HFFc6 (cell line): ENCODE data around the gene RPA4. TPM values are rescaled to one million over a fixed set of nuclear protein-coding genes. Genes with fewer than 3 reads are reported as not detected.
"Not testable (repeated sequence)": the region's sequence is repeated elsewhere in the genome, so short reads cannot be mapped to it uniquely, and the experiment has no call there.

ENCODE experiments used
- DNase-seq: peaks from one replicate; pipeline ENCODE4 v3.0.0-alpha.2; 2018
- H3K27ac Mint-ChIP-seq: 2 replicates; pipeline ENCODE4 v1.8.0; 2020; ENCODE audit warnings: mild to moderate bottlenecking, mixed read lengths
- H3K27me3 Mint-ChIP-seq: 2 replicates; pipeline ENCODE4 v1.8.0; 2021; ENCODE audit warnings: mild to moderate bottlenecking, moderate library complexity, mixed read lengths; ENCODE audit not compliant: insufficient read depth
- H3K36me3 Mint-ChIP-seq: 2 replicates; pipeline ENCODE4 v1.8.0; 2021; ENCODE audit warnings: low read depth, mixed read lengths
- H3K4me1 Mint-ChIP-seq: 2 replicates; pipeline ENCODE4 v1.8.0; 2020; ENCODE audit warnings: low read depth, mixed read lengths
- H3K4me3 Mint-ChIP-seq: 2 replicates; pipeline ENCODE4 v1.8.0; 2020; ENCODE audit warnings: mild to moderate bottlenecking, moderate library complexity, mixed read lengths
- H3K9me3 Mint-ChIP-seq: 2 replicates; pipeline ENCODE4 v1.8.0; 2020; ENCODE audit warnings: mild to moderate bottlenecking, mixed read lengths
- CTCF ChIP-seq: fragments of 200-600 bp; sonication (generic); IDR thresholded peaks from 2 replicates; pipeline ENCODE4 v1.5.0; 2021; ENCODE audit warnings: antibody characterized with exemption, mild to moderate bottlenecking
- total RNA-seq, 6 experiments: library from RNA; stranded (reverse); fragmentation: NEBNext Ultra II Directional; extraction: Animal tissue kit (Norgen Biotek cat#: 25700); gene quantifications; 2 replicates in 1 of 6; 3 replicates in 5 of 6; pipeline ENCODE4 v1.2.3, GENCODE V29; 2021

Gene RPA4
- total RNA-seq, 6 experiments from 2014 or later = 0.13 to 0.43 (median 0.17) TPM; not detected in 1

- H3K36me3 Mint-ChIP-seq = no peaks in the 10 kb centered on the region
- peaks cover 13% of the 10 kb centered on the region for H3K4me1 Mint-ChIP-seq
- no peak for DNase-seq
- no peak for TF ChIP-seq CTCF
- H3K9me3 Mint-ChIP-seq = no peaks in the 10 kb centered on the region
- H3K27me3 Mint-ChIP-seq = no peaks in the 10 kb centered on the region; the same call in 1 of the 2 replicates
- H3K4me3 Mint-ChIP-seq = no peak overlapping the region
- H3K27ac Mint-ChIP-seq = no peak overlapping the region
Measured at GRCh38 chrX:96841325-96841724, 42.4 kb upstream of the RPA4 start.

DNA sequence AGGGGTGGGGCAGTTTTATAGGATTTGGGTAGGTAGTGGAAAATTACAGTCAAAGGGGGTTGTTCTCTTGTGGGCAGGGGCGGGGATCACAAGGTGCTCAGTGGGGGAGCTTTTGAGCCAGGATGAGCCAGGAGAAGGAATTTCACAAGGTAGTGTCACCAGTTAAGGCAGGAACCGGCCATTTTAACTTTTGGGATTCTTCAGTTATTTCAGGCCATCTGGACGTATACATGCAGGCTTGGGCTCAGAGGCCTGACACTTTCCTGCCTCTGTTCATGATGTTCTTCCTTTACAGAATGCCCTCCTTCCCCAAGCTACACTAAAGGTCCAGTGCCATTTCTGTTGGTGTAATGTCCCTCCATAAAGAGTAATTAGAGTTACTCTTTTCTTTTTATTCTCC lies 41.8 kb upstream of the RPA4 start:
- not testable (repeated sequence) for H3K36me3 Mint-ChIP-seq, H3K9me3 Mint-ChIP-seq, H3K27me3 Mint-ChIP-seq, H3K27ac Mint-ChIP-seq, DNase-seq, H3K4me3 Mint-ChIP-seq
- peaks cover 13% of the 10 kb centered on the region for H3K4me1 Mint-ChIP-seq

DNA sequence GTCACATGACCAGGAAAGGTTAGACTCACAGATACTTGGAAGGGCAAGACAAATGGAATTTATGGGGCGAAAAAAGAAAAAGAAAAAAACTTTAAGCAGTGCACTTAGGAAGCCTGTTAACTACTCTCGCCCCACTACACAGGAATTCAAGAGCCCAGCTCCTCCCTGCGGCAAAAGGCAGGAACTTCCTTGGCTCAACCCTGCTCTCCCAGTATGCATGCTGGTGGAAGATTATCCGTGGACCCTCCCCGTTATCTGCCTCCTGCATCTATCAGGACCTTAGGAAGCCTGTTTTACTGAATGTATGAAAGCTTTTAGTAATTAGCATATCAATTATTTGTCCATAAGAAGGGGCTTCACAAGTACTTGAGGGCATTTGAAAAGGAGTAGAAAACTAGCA lies 40.1 kb upstream of the RPA4 start:
- H3K4me1 Mint-ChIP-seq = no peaks in the 10 kb centered on the region
- TF ChIP-seq CTCF = no peak
- H3K27me3 Mint-ChIP-seq = no peaks in the 10 kb centered on the region; the same call in 1 of the 2 replicates
- no peak for DNase-seq
- H3K4me3 Mint-ChIP-seq = no peak overlapping the region
- no peaks in the 10 kb centered on the region for H3K9me3 Mint-ChIP-seq
- no peak overlapping the region for H3K27ac Mint-ChIP-seq
- H3K36me3 Mint-ChIP-seq = no peaks in the 10 kb centered on the region

DNA sequence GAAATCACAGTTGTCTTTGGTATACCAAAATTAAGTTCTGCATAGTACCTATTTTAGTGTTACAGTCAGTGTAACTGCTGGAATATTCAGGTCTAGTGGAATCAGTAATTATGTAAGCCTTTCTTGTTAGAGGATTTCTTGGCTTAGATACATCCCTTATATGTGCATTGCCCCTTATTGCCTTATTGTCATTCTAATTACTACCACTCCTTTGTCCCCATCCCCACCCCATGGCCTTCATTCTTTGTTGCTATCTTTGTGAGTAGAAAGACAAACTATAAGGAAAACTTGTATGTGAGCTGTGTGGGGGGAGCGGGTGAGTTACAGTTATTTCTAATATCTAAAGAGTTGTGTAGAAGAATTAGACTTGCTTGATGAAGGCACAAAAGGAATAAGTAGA lies 36.9 kb upstream of the RPA4 start:
- TF ChIP-seq CTCF = no peak
- Mint-ChIP-seq H3K4me1 (no peaks in the 10 kb centered on the region), H3K27me3 (no peaks in the 10 kb centered on the region; the same call in 1 of the 2 replicates), H3K4me3 (no peak overlapping the region), H3K36me3 (no peaks in the 10 kb centered on the region), H3K9me3 (no peaks in the 10 kb centered on the region), H3K27ac (no peak overlapping the region)
- no peak for DNase-seq

GRCh38 chrX:96859422-96859821 lies 24.3 kb upstream of the RPA4 start:
- not testable (repeated sequence) for H3K27ac Mint-ChIP-seq, H3K4me3 Mint-ChIP-seq, H3K4me1 Mint-ChIP-seq

DNA sequence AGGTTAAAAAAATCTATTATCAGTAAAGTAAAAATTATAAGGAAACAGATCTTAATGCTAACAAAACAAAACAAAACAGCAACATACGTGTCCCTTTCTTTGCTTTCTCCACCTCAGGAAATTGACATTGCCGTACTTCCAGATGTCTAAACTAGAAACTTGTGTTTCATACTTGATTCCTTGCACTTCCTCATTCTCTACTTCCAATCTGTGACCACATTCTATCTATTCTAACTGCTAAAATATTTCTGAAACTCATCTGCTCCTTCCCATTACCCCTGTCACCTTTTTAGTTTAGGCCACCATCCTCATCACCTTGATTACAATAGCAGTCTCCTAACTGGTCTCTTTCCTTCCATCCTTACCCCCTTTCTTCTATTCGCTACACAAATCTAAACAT lies 22.5 kb upstream of the RPA4 start:
- DNase-seq = no peak
- no peak for TF ChIP-seq CTCF
- Mint-ChIP-seq H3K36me3 (no peaks in the 10 kb centered on the region), H3K27ac (no peak overlapping the region), H3K9me3 (no peaks in the 10 kb centered on the region), H3K4me1 (peaks cover 9% of the 10 kb centered on the region), H3K4me3 (no peak overlapping the region), H3K27me3 (no peaks in the 10 kb centered on the region)

More at GRCh38 chrX:96859422-96859821, 24.3 kb upstream of the RPA4 start:
- H3K9me3 Mint-ChIP-seq, DNase-seq, H3K36me3 Mint-ChIP-seq, H3K27me3 Mint-ChIP-seq: not testable (repeated sequence)

GRCh38 chrX:96861661-96862060 lies 22.0 kb upstream of the RPA4 start:
- DNase-seq = no peak
- Mint-ChIP-seq H3K27ac (no peak overlapping the region), H3K4me3 (no peak overlapping the region), H3K27me3 (no peaks in the 10 kb centered on the region), H3K9me3 (no peaks in the 10 kb centered on the region), H3K36me3 (no peaks in the 10 kb centered on the region), H3K4me1 (peaks cover 9% of the 10 kb centered on the region)
- TF ChIP-seq CTCF = no peak
